NAMALWA (cell line): ENCODE data around the gene CACNA2D3.
"Not testable (repeated sequence)": the region's sequence is repeated elsewhere in the genome, so short reads cannot be mapped to it uniquely, and the experiment has no call there.

Experiments used
- DNase-seq: peaks from one replicate; pipeline ENCODE4 v3.0.0-alpha.2; 2015; ENCODE audit warnings: low spot score

Gene CACNA2D3

GRCh38 chr3:54965746-54966145 is 843.4 kb downstream of the CACNA2D3 start:
- no peak for DNase-seq

- DNase-seq, result no peak
Measured at GRCh38 chr3:54966979-54967378, 844.6 kb downstream of the CACNA2D3 start.

- DNase-seq, result no peak
Measured at GRCh38 chr3:54967731-54968161, 845.4 kb downstream of the CACNA2D3 start.

GRCh38 chr3:54968546-54969172 is 846.3 kb downstream of the CACNA2D3 start:
- no peak for DNase-seq

- no peak for DNase-seq
Measured at GRCh38 chr3:54969652-54970051, 847.3 kb downstream of the CACNA2D3 start.

GRCh38 chr3:54970895-54971294 is 848.5 kb downstream of the CACNA2D3 start:
- DNase-seq, result no peak

GRCh38 chr3:54977439-54977838 is 855.1 kb downstream of the CACNA2D3 start:
- DNase-seq, result no peak

GRCh38 chr3:54977946-54978345 is 855.6 kb downstream of the CACNA2D3 start:
- DNase-seq, result not testable (repeated sequence)

- DNase-seq, result no peak
Measured at GRCh38 chr3:54982807-54983206, 860.5 kb downstream of the CACNA2D3 start.

GRCh38 chr3:54983266-54984099 is 861.1 kb downstream of the CACNA2D3 start:
- DNase-seq, result no peak

- no peak for DNase-seq
Measured at GRCh38 chr3:54985856-54986255, 863.5 kb downstream of the CACNA2D3 start.

- DNase-seq, result no peak
Measured at GRCh38 chr3:54986294-54986693, 863.9 kb downstream of the CACNA2D3 start.

GRCh38 chr3:54987719-54988118 is 865.4 kb downstream of the CACNA2D3 start:
- DNase-seq, result no peak

GRCh38 chr3:54988302-54988837 is 866.0 kb downstream of the CACNA2D3 start:
- no peak for DNase-seq

GRCh38 chr3:54988838-54989630 is 866.7 kb downstream of the CACNA2D3 start:
- DNase-seq, result no peak

- DNase-seq, result no peak
Measured at GRCh38 chr3:54994111-54994513, 871.8 kb downstream of the CACNA2D3 start.

GRCh38 chr3:54999159-54999558 is 876.8 kb downstream of the CACNA2D3 start:
- peak; percentile 12 for DNase-seq

GRCh38 chr3:54999811-55000210 is 877.5 kb downstream of the CACNA2D3 start:
- no peak for DNase-seq

- DNase-seq, result no peak
Measured at GRCh38 chr3:55000546-55000945, 878.2 kb downstream of the CACNA2D3 start.

GRCh38 chr3:55000953-55001352 is 878.6 kb downstream of the CACNA2D3 start:
- no peak for DNase-seq

GRCh38 chr3:55002416-55002930 is 880.1 kb downstream of the CACNA2D3 start:
- no peak for DNase-seq

GRCh38 chr3:55006244-55006676 is 883.9 kb downstream of the CACNA2D3 start:
- DNase-seq, result no peak
